Measurements from ENCODE around the gene NOP9. TPM values are rescaled to one million over a fixed set of nuclear protein-coding genes. Genes with fewer than 3 reads are reported as not detected.

Gene NOP9
- polyA plus RNA-seq, 1 experiment: 16.3 TPM

DNA sequence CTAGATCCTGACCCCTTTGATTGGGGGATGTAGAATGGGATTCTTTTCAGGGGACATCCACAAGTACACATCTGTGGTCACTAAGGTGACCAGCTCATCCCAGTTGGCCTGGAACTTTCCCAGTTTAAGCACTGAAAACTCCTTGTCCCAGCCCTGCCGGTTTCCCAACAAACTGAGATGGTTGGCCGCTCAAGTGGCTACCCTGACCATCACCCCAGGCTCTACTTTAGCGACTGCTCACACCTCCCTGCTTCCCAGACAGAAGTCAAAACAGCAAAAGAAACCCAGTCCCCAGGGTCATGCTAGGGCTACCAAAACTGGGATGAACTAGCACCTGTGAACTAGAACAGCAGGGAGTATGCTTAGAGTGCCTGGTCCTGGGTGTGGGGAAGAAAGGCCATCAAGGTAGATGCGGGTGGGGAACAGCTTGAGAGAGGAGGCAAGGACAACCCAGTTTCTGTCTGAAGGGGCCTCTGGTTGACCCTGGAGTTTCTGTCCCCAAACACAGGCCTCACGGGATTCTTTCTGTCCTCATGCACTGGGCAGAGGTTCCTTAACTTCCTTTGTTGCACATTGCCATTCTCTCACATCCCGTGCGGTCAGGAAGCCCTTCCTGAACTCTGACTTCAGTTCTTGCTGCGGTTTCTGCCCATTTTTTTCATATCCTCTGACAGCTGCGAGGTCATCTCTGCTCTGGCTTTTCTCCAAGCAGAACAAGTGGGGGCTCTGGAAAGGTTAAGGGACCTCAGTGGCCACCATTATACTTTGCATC is 13.3 kb downstream of the NOP9 start:
- POLR2A ChIA-PET: no interaction called here
- H3K36me3 ChIP-seq (ENCODE audit: control insufficient read depth, insufficient read depth, low read length): peaks cover 1% of the 10 kb centered on the region; the same call in 1 of the 2 replicates
- DNase-seq (ENCODE audit: low read depth): no peak
- CTCF ChIA-PET: interaction anchor here (0.8 to 8.0 kb wide), 8 partner anchors 10 to 121 kb away, joined by 3 to 107 read pairs (median 5); partner anchors contain the start of genes DHRS1, NOP9 and TINF2
- TF ChIP-seq, protein P1, sequence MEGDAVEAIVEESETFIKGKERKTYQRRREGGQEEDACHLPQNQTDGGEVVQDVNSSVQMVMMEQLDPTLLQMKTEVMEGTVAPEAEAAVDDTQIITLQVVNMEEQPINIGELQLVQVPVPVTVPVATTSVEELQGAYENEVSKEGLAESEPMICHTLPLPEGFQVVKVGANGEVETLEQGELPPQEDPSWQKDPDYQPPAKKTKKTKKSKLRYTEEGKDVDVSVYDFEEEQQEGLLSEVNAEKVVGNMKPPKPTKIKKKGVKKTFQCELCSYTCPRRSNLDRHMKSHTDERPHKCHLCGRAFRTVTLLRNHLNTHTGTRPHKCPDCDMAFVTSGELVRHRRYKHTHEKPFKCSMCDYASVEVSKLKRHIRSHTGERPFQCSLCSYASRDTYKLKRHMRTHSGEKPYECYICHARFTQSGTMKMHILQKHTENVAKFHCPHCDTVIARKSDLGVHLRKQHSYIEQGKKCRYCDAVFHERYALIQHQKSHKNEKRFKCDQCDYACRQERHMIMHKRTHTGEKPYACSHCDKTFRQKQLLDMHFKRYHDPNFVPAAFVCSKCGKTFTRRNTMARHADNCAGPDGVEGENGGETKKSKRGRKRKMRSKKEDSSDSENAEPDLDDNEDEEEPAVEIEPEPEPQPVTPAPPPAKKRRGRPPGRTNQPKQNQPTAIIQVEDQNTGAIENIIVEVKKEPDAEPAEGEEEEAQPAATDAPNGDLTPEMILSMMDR (IDR thresholded peaks at IDR 0.05; ENCODE audit: insufficient read depth, low read depth, low read length): no peak
- H3K27me3 ChIP-seq (ENCODE audit: control insufficient read depth, insufficient read depth, low read length): no peaks in the 10 kb centered on the region
- no peak overlapping the region for H3K4me3 ChIP-seq (ENCODE audit: low read depth, low read length)

- no peaks in the 10 kb centered on the region for H3K27me3 ChIP-seq (ENCODE audit: control insufficient read depth, insufficient read depth, low read length)
- ChIA-PET POLR2A (no interaction called here), CTCF (interaction anchor here (0.8 to 8.0 kb wide), 6 partner anchors 9 to 71 kb away, joined by 3 to 44 read pairs (median 4); partner anchors contain the start of gene TINF2)
- TF ChIP-seq, protein P1 (IDR thresholded peaks at IDR 0.05; ENCODE audit: insufficient read depth, low read depth, low read length): no peak
- no peaks in the 10 kb centered on the region for H3K36me3 ChIP-seq (ENCODE audit: control insufficient read depth, insufficient read depth, low read length)
- H3K4me3 ChIP-seq (ENCODE audit: low read depth, low read length): no peak overlapping the region
- no peak for DNase-seq (ENCODE audit: low read depth)
Measured at GRCh38 chr14:24313913-24314312, 14.3 kb downstream of the NOP9 start.

DNA sequence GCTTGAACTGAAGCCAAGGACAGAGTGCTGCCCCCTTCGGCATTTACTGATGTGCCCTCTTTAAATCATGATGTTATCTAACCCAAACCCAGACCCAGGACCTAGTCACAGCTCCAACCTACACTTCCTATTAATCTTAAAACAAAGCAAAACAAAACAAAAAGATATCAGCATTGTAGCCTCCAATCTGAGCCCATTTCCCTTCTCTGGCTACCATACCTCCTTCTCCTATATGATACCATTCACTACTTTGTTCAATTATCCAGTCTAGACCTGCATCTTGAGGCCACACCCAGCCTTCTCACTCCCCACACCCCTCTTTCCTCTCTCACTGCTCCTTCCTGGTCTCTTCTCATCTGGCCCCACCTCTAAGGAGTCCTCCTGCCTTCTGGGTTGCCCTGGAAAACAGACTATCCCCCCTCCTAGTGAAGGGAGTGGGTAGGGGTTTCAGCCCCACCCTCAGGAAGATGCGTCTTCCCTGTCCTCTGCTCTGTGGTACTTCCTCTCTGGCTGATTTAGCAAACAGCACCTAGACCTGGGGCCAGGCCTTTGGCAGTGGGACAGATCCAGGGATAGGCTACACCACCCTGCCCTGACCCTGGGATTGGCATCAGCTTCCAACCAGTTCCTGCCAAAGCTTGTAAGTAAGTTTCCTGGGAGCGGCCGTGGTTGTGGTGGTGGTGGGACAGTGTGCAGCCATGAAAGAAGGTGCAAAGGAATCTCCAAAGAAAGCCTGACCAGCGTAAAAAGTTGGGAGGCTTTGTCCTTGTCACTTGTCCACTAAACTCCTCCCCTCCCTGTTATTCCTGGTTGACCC is 14.9 kb downstream of the NOP9 start:
- TF ChIP-seq, protein P1 (IDR thresholded peaks at IDR 0.05; ENCODE audit: insufficient read depth, low read depth, low read length): no peak
- CTCF ChIA-PET: interaction anchor here (1.0 to 8.0 kb wide), 4 partner anchors 8 to 72 kb away, joined by 3 to 44 read pairs (median 5); partner anchors contain the start of gene TINF2
- H3K27me3 ChIP-seq (ENCODE audit: control insufficient read depth, insufficient read depth, low read length): no peaks in the 10 kb centered on the region; the same call in 1 of the 2 replicates
- H3K4me3 ChIP-seq (ENCODE audit: low read depth, low read length): no peak overlapping the region
- DNase-seq (ENCODE audit: low read depth): no peak
- POLR2A ChIA-PET: no interaction called here
- H3K36me3 ChIP-seq (ENCODE audit: control insufficient read depth, insufficient read depth, low read length): no peaks in the 10 kb centered on the region

- TF ChIP-seq, protein P1 (IDR thresholded peaks at IDR 0.05; ENCODE audit: insufficient read depth, low read depth, low read length): no peak
- DNase-seq (ENCODE audit: low read depth): no peak
- H3K4me3 ChIP-seq (ENCODE audit: low read depth, low read length): no peak overlapping the region
- ChIA-PET CTCF (interaction anchor here (0.7 to 2.1 kb wide), 4 partner anchors 12 to 73 kb away, joined by 3 to 6 read pairs (median 5); partner anchors contain the start of gene TINF2), POLR2A (no interaction called here)
- H3K27me3 ChIP-seq (ENCODE audit: control insufficient read depth, insufficient read depth, low read length): no peaks in the 10 kb centered on the region; the same call in 1 of the 2 replicates
- no peaks in the 10 kb centered on the region for H3K36me3 ChIP-seq (ENCODE audit: control insufficient read depth, insufficient read depth, low read length)
Measured at GRCh38 chr14:24315243-24315806, 15.7 kb downstream of the NOP9 start.

Measured in BJ (cell line).